Upper lobe of left lung (tissue), 4 donors: Measurements from ENCODE around the gene LAMA2.

Experiments used
- POLR2A ChIP-seq, 4 donors: fragments of 450-650 bp; IDR thresholded peaks; one replicate each; pipeline ENCODE4 v1.5.1; 2016 to 2017; ENCODE audit warnings: antibody characterized with exemption in 4 of 4, mild to moderate bottlenecking in 2 of 4
- POLR2AphosphoS5 ChIP-seq, 2 donors: sonication (generic); formaldehyde crosslinking; IDR thresholded peaks; one replicate each; pipeline ENCODE4 v1.5.1; 2017; ENCODE audit warnings: antibody characterized with exemption in 2 of 2
- TF ChIP-seq, protein P1 (sequence below), 6 experiments: fragments of 450-650 bp in 4 of 6; fragments of 200-600 bp in 2 of 6; sonication (generic) in 2 of 6; IDR thresholded peaks; one replicate each; pipeline ENCODE4 v1.5.1; 2016 to 2019; ENCODE audit warnings: antibody characterized with exemption in 6 of 6

- TF ChIP-seq POLR2A (IDR thresholded peaks at IDR 0.05) (no peak), POLR2AphosphoS5 (IDR thresholded peaks at IDR 0.05) (peak in 1 of 2 donors; percentile 8)
- TF ChIP-seq, protein P1, sequence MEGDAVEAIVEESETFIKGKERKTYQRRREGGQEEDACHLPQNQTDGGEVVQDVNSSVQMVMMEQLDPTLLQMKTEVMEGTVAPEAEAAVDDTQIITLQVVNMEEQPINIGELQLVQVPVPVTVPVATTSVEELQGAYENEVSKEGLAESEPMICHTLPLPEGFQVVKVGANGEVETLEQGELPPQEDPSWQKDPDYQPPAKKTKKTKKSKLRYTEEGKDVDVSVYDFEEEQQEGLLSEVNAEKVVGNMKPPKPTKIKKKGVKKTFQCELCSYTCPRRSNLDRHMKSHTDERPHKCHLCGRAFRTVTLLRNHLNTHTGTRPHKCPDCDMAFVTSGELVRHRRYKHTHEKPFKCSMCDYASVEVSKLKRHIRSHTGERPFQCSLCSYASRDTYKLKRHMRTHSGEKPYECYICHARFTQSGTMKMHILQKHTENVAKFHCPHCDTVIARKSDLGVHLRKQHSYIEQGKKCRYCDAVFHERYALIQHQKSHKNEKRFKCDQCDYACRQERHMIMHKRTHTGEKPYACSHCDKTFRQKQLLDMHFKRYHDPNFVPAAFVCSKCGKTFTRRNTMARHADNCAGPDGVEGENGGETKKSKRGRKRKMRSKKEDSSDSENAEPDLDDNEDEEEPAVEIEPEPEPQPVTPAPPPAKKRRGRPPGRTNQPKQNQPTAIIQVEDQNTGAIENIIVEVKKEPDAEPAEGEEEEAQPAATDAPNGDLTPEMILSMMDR (IDR thresholded peaks at IDR 0.05) = peak in 1 of 6 experiments; percentile 7
Observed at GRCh38 chr6:129500958-129501739, 618.2 kb downstream of the LAMA2 start.
